ENCODE measurements around the gene MAJIN. TPM values are rescaled to one million over a fixed set of nuclear protein-coding genes. Genes with fewer than 3 reads are reported as not detected.

The MAJIN gene
- total RNA-seq, 1 donor from 2014 or later = not detected

- Mint-ChIP-seq H3K9me3 (ENCODE audit: low read depth) (no peaks in the 10 kb centered on the region), H3K36me3 (ENCODE audit: low read depth) (peaks cover 1% of the 10 kb centered on the region), H3K27me3 (ENCODE audit: low read depth) (no peaks in the 10 kb centered on the region), H3K4me1 (ENCODE audit: low read depth) (peaks cover 4% of the 10 kb centered on the region), H3K27ac (ENCODE audit: unreplicated experiment) (no peak overlapping the region), H3K4me3 (ENCODE audit: unreplicated experiment) (no peak overlapping the region)
- no peak for DNase-seq (ENCODE audit: low spot score)
- TF ChIP-seq CTCF (IDR thresholded peaks at IDR 0.05) = no peak
These were observed 80.0 kb downstream of the MAJIN start for GRCh38 chr11:64891880-64892279.

- no peak overlapping the region for H3K27ac Mint-ChIP-seq (ENCODE audit: unreplicated experiment)
- no peak for TF ChIP-seq CTCF (IDR thresholded peaks at IDR 0.05)
- no peaks in the 10 kb centered on the region for H3K9me3 Mint-ChIP-seq (ENCODE audit: low read depth)
- DNase-seq (ENCODE audit: low spot score) = peak; percentile 86
- peaks cover 4% of the 10 kb centered on the region for H3K4me1 Mint-ChIP-seq (ENCODE audit: low read depth)
- no peak overlapping the region for H3K4me3 Mint-ChIP-seq (ENCODE audit: unreplicated experiment)
- no peaks in the 10 kb centered on the region for H3K27me3 Mint-ChIP-seq (ENCODE audit: low read depth)
- H3K36me3 Mint-ChIP-seq (ENCODE audit: low read depth) = peaks cover 1% of the 10 kb centered on the region
These were observed 80.6 kb downstream of the MAJIN start for GRCh38 chr11:64891215-64891848.

GRCh38 chr11:64890522-64890939 is 81.4 kb downstream of the MAJIN start:
- no peak for TF ChIP-seq CTCF (IDR thresholded peaks at IDR 0.05)
- no peak overlapping the region for H3K4me3 Mint-ChIP-seq (ENCODE audit: unreplicated experiment)
- peaks cover 4% of the 10 kb centered on the region for H3K4me1 Mint-ChIP-seq (ENCODE audit: low read depth)
- no peak overlapping the region for H3K27ac Mint-ChIP-seq (ENCODE audit: unreplicated experiment)
- H3K9me3 Mint-ChIP-seq (ENCODE audit: low read depth) = no peaks in the 10 kb centered on the region
- no peaks in the 10 kb centered on the region for H3K27me3 Mint-ChIP-seq (ENCODE audit: low read depth)
- H3K36me3 Mint-ChIP-seq (ENCODE audit: low read depth) = peaks cover 1% of the 10 kb centered on the region
- DNase-seq (ENCODE audit: low spot score) = peak; percentile 77

- no peak overlapping the region for H3K4me3 Mint-ChIP-seq (ENCODE audit: unreplicated experiment)
- H3K36me3 Mint-ChIP-seq (ENCODE audit: low read depth) = no peaks in the 10 kb centered on the region
- no peaks in the 10 kb centered on the region for H3K9me3 Mint-ChIP-seq (ENCODE audit: low read depth)
- no peak for TF ChIP-seq CTCF (IDR thresholded peaks at IDR 0.05)
- peaks cover 4% of the 10 kb centered on the region for H3K4me1 Mint-ChIP-seq (ENCODE audit: low read depth)
- peak; percentile 83 for DNase-seq (ENCODE audit: low spot score)
- no peak overlapping the region for H3K27ac Mint-ChIP-seq (ENCODE audit: unreplicated experiment)
- no peaks in the 10 kb centered on the region for H3K27me3 Mint-ChIP-seq (ENCODE audit: low read depth)
These were observed 83.0 kb downstream of the MAJIN start for GRCh38 chr11:64888729-64889511.

- no peaks in the 10 kb centered on the region for H3K27me3 Mint-ChIP-seq (ENCODE audit: low read depth)
- DNase-seq (ENCODE audit: low spot score) = no peak
- H3K9me3 Mint-ChIP-seq (ENCODE audit: low read depth) = no peaks in the 10 kb centered on the region
- peak overlapping the region; percentile 56 for H3K4me3 Mint-ChIP-seq (ENCODE audit: unreplicated experiment)
- TF ChIP-seq CTCF (IDR thresholded peaks at IDR 0.05) = no peak
- no peak overlapping the region for H3K27ac Mint-ChIP-seq (ENCODE audit: unreplicated experiment)
- H3K4me1 Mint-ChIP-seq (ENCODE audit: low read depth) = peaks cover 4% of the 10 kb centered on the region
- no peaks in the 10 kb centered on the region for H3K36me3 Mint-ChIP-seq (ENCODE audit: low read depth)
These were observed 83.5 kb downstream of the MAJIN start for GRCh38 chr11:64888406-64888728.

Small RNA genes lying within 50 kb of the gene (microRNA-seq; reads per million reads assigned to microRNA genes)
- not detected for gene MIR6749 (ENCODE audit: borderline number of aligned reads)
- gene MIR6750 (ENCODE audit: borderline number of aligned reads) = not detected
- gene MIR6879 (ENCODE audit: borderline number of aligned reads) = not detected

Other genes with a start within 250 kb of the MAJIN start
- 1.1 to 3.0 TPM (median 1.8 TPM) in 3 replicates for gene NRXN2, start 248.9 kb downstream of the MAJIN start, total RNA-seq
- gene RASGRP2, start 228.0 kb downstream of the MAJIN start, total RNA-seq = 4.7 to 11.4 TPM (median 10.1 TPM) in 3 replicates
- gene PYGM, start 212.1 kb downstream of the MAJIN start, total RNA-seq = 0.65 to 1.6 TPM (median 1.2 TPM) in 3 replicates
- gene SF1, start 193.6 kb downstream of the MAJIN start, total RNA-seq = 183 to 198 TPM (median 190 TPM) in 3 replicates
- gene MAP4K2, start 168.9 kb downstream of the MAJIN start, total RNA-seq = 11.3 to 17.8 TPM (median 13.4 TPM) in 3 replicates
- 19.5 to 26.4 TPM (median 20.4 TPM) in 3 replicates for gene MEN1, start 161.6 kb downstream of the MAJIN start, total RNA-seq
- 0.17 to 0.46 TPM (median 0.35 TPM) in 3 replicates for gene CDC42BPG, start 127.5 kb downstream of the MAJIN start, total RNA-seq
- gene EHD1, start 93.5 kb downstream of the MAJIN start, total RNA-seq = 78.9 to 129 TPM (median 111 TPM) in 3 replicates
- 15.2 to 21.9 TPM (median 16.3 TPM) in 3 replicates for gene ATG2A, start 54.9 kb downstream of the MAJIN start, total RNA-seq
- 21.7 to 33.2 TPM (median 29.3 TPM) in 3 replicates for gene PPP2R5B, start 47.4 kb downstream of the MAJIN start, total RNA-seq
- not detected in 3 replicates for gene GPHA2, start 36.2 kb downstream of the MAJIN start, total RNA-seq
- not detected in 3 replicates for gene BATF2, start 24.9 kb upstream of the MAJIN start, total RNA-seq
- gene ARL2, start 42.1 kb upstream of the MAJIN start, total RNA-seq = 80.1 to 85.5 TPM (median 83.7 TPM) in 3 replicates
- 21.0 to 26.1 TPM (median 24.9 TPM) in 3 replicates for gene SNX15, start 55.3 kb upstream of the MAJIN start, total RNA-seq
- 13.1 to 18.2 TPM (median 14.3 TPM) in 3 replicates for gene SAC3D1, start 69.1 kb upstream of the MAJIN start, total RNA-seq
- gene NAALADL1, start 86.4 kb upstream of the MAJIN start, total RNA-seq = not detected in 3 replicates
- gene CDCA5, start 111.9 kb upstream of the MAJIN start, total RNA-seq = 5.5 to 11.4 TPM (median 6.3 TPM) in 3 replicates
- gene ZFPL1, start 112.1 kb upstream of the MAJIN start, total RNA-seq = 48.9 to 53.3 TPM (median 50.0 TPM) in 3 replicates
- gene VPS51, start 124.1 kb upstream of the MAJIN start, total RNA-seq = 72.8 to 94.0 TPM (median 73.4 TPM) in 3 replicates
- 10.3 to 14.4 TPM (median 10.7 TPM) in 3 replicates for gene TM7SF2, start 139.8 kb upstream of the MAJIN start, total RNA-seq
- 7.9 to 8.7 TPM (median 7.9 TPM) in 3 replicates for gene ZNHIT2, start 145.6 kb upstream of the MAJIN start, total RNA-seq
- 506 to 669 TPM (median 519 TPM) in 3 replicates for gene FAU, start 150.0 kb upstream of the MAJIN start, total RNA-seq
- 37.2 to 43.2 TPM (median 40.5 TPM) in 3 replicates for gene MRPL49, start 150.2 kb upstream of the MAJIN start, total RNA-seq
- 47.5 to 53.5 TPM (median 49.2 TPM) in 3 replicates for gene SYVN1, start 162.4 kb upstream of the MAJIN start, total RNA-seq
- not detected in 3 replicates for gene SPDYC, start 198.1 kb upstream of the MAJIN start, total RNA-seq
- gene CAPN1, start 209.8 kb upstream of the MAJIN start, total RNA-seq = 120 to 130 TPM (median 127 TPM) in 3 replicates